ENCODE results near the gene NAALADL2.

- TF ChIP-seq PML (IDR thresholded peaks at IDR 0.05; ENCODE audit: low read length), result no peak
- no peak for TF ChIP-seq SMAD3 (CRISPR knock-in tag; conservative IDR thresholded peaks at IDR 0.05)
- no peak for TF ChIP-seq KLF10 (CRISPR knock-in tag; IDR thresholded peaks at IDR 0.05)
- no peak for TF ChIP-seq ZNF780A (CRISPR knock-in tag; IDR thresholded peaks at IDR 0.05)
- no peak for TF ChIP-seq EZH2 (IDR thresholded peaks at IDR 0.05; ENCODE audit: borderline replicate concordance, low read depth, low read length)
- no peak for TF ChIP-seq MTA1 (IDR thresholded peaks at IDR 0.05; ENCODE audit: borderline replicate concordance)
- TF ChIP-seq E2F1 (CRISPR knock-in tag; IDR thresholded peaks at IDR 0.05), result no peak
Measured at GRCh38 chr3:175839366-175840005, 980.4 kb downstream of the NAALADL2 start.
